DND-41 (cell line): ENCODE results near the gene RUNX2.

Source experiments
- CTCF ChIP-seq: IDR thresholded peaks from 2 replicates; pipeline ENCODE4 v1.5.1; 2012; ENCODE audit warnings: borderline replicate concordance, low read length, moderate library complexity, mild to moderate bottlenecking; ENCODE audit not compliant: poor library complexity, severe bottlenecking; ENCODE audit errors: extremely low read depth
- EZH2 ChIP-seq: IDR thresholded peaks from 3 replicates; pipeline ENCODE4 v1.6.1; 2012; ENCODE audit warnings: borderline replicate concordance, low read depth, mild to moderate bottlenecking, moderate library complexity, low read length, inconsistent platforms; ENCODE audit not compliant: severe bottlenecking

GRCh38 chr6:45494416-45495135 lies 166.4 kb downstream of the RUNX2 start:
- TF ChIP-seq CTCF (no peak), EZH2 (no peak)
